NCI-H526 treated with DMSO at 0.1 percent for 48 hours (cell line): Measurements from ENCODE around the gene EID2.
A peak's percentile ranks its signal among the peaks of the same experiment; 100 is the strongest.

Source experiments
- DNase-seq: peaks from one replicate; lab custom pipeline; 2025; lab: John Stamatoyannopoulos, UW

EID2 gene

GRCh38 chr19:39533791-39534190, 6.2 kb downstream of the EID2 start:
- DNase-seq, result no peak

- no peak for DNase-seq
Measured at GRCh38 chr19:39533003-39533512, 6.9 kb downstream of the EID2 start.

GRCh38 chr19:39532233-39533002, 7.5 kb downstream of the EID2 start, which contains the start of gene EID2B:
EID2B (minus strand) TSS chr19:39532852; CDS start chr19:39532802, 50 bp downstream.
- DNase-seq, result peak; percentile 92

- no peak for DNase-seq
Measured at GRCh38 chr19:39531834-39532232, 8.1 kb downstream of the EID2 start.

- DNase-seq, result no peak
Measured at GRCh38 chr19:39525205-39525604, 14.8 kb downstream of the EID2 start.

- DNase-seq, result no peak
Measured at GRCh38 chr19:39524495-39524894, 15.5 kb downstream of the EID2 start.

GRCh38 chr19:39520541-39521484, 19.1 kb downstream of the EID2 start:
- no peak for DNase-seq

- no peak for DNase-seq
Measured at GRCh38 chr19:39518975-39519374, 21.0 kb downstream of the EID2 start.

- no peak for DNase-seq
Measured at GRCh38 chr19:39518458-39518857, 21.5 kb downstream of the EID2 start.

- DNase-seq, result no peak
Measured at GRCh38 chr19:39517432-39517831, 22.5 kb downstream of the EID2 start.

- no peak for DNase-seq
Measured at GRCh38 chr19:39516270-39516669, 23.7 kb downstream of the EID2 start.

- peak; percentile 36 for DNase-seq
Measured at GRCh38 chr19:39515551-39516191, 24.3 kb downstream of the EID2 start.

- DNase-seq, result no peak
Measured at GRCh38 chr19:39514840-39515550, 25.0 kb downstream of the EID2 start, which contains the start of gene SELENOV. SELENOV (plus strand) TSS chr19:39515139; CDS start chr19:39515213, 74 bp downstream.

- DNase-seq, result no peak
Measured at GRCh38 chr19:39512988-39513387, 27.0 kb downstream of the EID2 start.

- no peak for DNase-seq
Measured at GRCh38 chr19:39509233-39509632, 30.7 kb downstream of the EID2 start.

- DNase-seq, result no peak
Measured at GRCh38 chr19:39508629-39509028, 31.3 kb downstream of the EID2 start.

- no peak for DNase-seq
Measured at GRCh38 chr19:39507715-39508364, 32.1 kb downstream of the EID2 start.

- DNase-seq, result peak; percentile 89
Measured at GRCh38 chr19:39506944-39507714, 32.8 kb downstream of the EID2 start.

- DNase-seq, result no peak
Measured at GRCh38 chr19:39506598-39506943, 33.4 kb downstream of the EID2 start.
